Brain microvascular endothelial cell (primary cell): ENCODE results near the gene WDR7.

Source experiments
- DNase-seq: peaks from one replicate; pipeline ENCODE4 v3.0.0-alpha.2; 2020
- H3K27ac ChIP-seq: fragments of 250-450 bp; sonication (Bioruptor Pico); 2 replicates; pipeline ENCODE4 v1.5.1; 2020; ENCODE audit warnings: mild to moderate bottlenecking, moderate library complexity
- H3K27me3 ChIP-seq: fragments of 250-450 bp; sonication (Bioruptor Pico); replicated peaks from 2 replicates; pipeline ENCODE4 v1.5.1; 2020; ENCODE audit warnings: mild to moderate bottlenecking
- H3K36me3 ChIP-seq: fragments of 250-450 bp; sonication (Bioruptor Pico); replicated peaks from 2 replicates; pipeline ENCODE4 v1.5.1; 2020; ENCODE audit warnings: mild to moderate bottlenecking
- H3K4me3 ChIP-seq: 2 replicates; pipeline ENCODE4 v1.5.1; 2011; ENCODE audit warnings: low read depth, mild to moderate bottlenecking, control low read depth, low read length, moderate library complexity
- CTCF ChIP-seq: IDR thresholded peaks from 2 replicates; pipeline ENCODE4 v1.5.1; 2011; ENCODE audit warnings: low read depth, mild to moderate bottlenecking, moderate library complexity, low read length, control low read depth, inconsistent platforms; ENCODE audit errors: missing control alignments
- in situ Hi-C: cut with HindIII; loops from 2 replicates; pipeline ENCODE4 v1.10.0; 2017; ENCODE audit warnings: low sequenced_read_pairs, low pct_ligation_motif_present

WDR7 gene

GRCh38 chr18:57052759-57053158 lies 401.6 kb downstream of the WDR7 start:
- Histone ChIP-seq H3K27me3 (no peaks in the 10 kb centered on the region), H3K36me3 (no peaks in the 10 kb centered on the region), H3K4me3 (no peak overlapping the region), H3K27ac (no peak overlapping the region)
- in situ Hi-C loops: no loop called here
- no peak for TF ChIP-seq CTCF
- DNase-seq: no peak

DNA sequence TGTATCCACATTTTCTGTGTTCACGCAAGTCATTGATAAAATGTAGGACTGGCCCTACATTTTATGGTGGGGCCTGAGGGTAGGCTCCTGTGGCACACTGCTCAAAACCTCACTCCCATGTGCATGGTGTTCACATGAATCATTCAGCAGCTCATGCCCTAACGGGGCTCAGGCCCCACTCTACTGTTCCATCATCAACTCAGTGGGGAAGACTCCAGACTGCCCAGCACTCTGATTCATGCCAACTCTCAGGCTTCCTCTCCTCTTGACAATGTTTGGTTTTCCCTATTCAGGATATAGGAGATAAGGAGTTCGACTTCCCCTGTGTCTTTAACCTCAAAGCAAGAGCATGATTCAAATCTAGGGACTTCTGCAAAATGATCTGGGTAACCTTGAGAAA lies 403.7 kb downstream of the WDR7 start:
- Histone ChIP-seq H3K4me3 (no peak overlapping the region), H3K27ac (no peak overlapping the region), H3K36me3 (no peaks in the 10 kb centered on the region), H3K27me3 (no peaks in the 10 kb centered on the region)
- TF ChIP-seq CTCF: no peak
- in situ Hi-C loops: no loop called here
- DNase-seq: no peak

DNA sequence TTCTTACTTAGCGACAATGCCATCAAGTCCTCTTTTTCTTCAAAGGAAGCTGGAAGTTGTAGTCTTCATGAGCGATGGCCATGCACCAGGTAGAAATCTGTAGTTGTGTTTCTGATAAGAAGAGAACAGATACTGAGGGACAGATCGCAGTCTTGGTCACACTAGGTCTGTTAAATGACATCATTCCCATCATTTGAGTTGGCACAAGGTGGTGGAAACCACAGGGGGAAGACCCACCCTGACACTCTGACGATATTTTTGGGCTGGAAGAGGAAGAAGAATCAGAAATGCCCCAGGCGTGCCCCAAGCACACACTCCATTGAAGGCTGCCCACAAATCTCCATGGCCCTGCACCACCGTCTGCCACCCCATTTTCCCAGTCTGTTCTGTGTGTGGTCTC lies 406.7 kb downstream of the WDR7 start:
- in situ Hi-C loops: no loop called here
- Histone ChIP-seq H3K36me3 (no peaks in the 10 kb centered on the region), H3K27me3 (no peaks in the 10 kb centered on the region), H3K4me3 (no peak overlapping the region), H3K27ac (no peak overlapping the region)
- DNase-seq: no peak
- TF ChIP-seq CTCF: no peak

GRCh38 chr18:57058734-57059133 lies 407.6 kb downstream of the WDR7 start:
- TF ChIP-seq CTCF: no peak
- no peaks in the 10 kb centered on the region for H3K36me3 ChIP-seq
- no peak overlapping the region for H3K4me3 ChIP-seq
- no peaks in the 10 kb centered on the region for H3K27me3 ChIP-seq
- in situ Hi-C loops: no loop called here
- no peak overlapping the region for H3K27ac ChIP-seq
- DNase-seq: no peak

DNA sequence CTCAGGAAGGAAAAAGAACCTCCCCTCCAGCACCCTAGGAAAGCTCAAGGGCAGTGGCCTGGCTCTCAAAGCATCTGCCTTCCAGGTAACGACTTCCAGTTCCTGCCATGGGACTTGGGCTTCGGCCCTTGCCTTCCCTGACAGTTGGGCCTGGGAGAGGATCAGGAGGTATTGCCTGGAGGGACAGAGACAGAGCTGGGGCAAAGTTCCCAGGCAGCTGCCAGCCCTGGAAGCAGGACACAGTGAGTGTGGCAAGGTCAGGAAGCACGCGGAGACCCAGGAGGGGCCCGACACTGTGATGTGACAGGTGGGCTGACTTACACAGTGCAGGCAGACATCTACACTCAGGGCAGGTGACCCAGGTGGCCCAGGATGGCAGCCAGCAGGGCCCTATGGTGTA lies 408.2 kb downstream of the WDR7 start:
- Histone ChIP-seq H3K27ac (no peak overlapping the region), H3K27me3 (no peaks in the 10 kb centered on the region), H3K36me3 (no peaks in the 10 kb centered on the region), H3K4me3 (no peak overlapping the region)
- in situ Hi-C loops: no loop called here
- DNase-seq: no peak
- no peak for TF ChIP-seq CTCF

DNA sequence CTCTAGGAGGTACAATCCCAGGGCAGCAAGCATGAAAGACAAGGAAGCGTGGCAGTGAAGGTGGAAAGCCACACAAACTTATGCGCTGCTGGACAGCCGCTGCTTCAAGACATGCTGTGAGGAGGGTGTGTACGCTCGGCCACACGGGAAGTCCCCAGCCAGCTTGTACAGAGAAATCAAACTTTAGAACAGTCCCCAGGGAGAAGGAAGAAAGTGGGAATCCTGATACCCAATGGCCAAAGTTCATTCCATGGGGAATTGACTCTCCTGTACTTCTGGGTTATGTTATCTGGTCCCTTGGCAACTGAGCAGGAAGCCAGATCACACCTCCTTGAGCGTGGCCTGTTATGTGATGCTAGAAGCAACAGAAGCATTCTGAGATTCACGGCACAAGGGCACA lies 409.7 kb downstream of the WDR7 start:
- in situ Hi-C loops: no loop called here
- TF ChIP-seq CTCF: no peak

More for the DNA sequence above, 409.7 kb downstream of the WDR7 start:
- no peaks in the 10 kb centered on the region for H3K36me3 ChIP-seq
- DNase-seq: no peak
- no peak overlapping the region for H3K4me3 ChIP-seq
- no peaks in the 10 kb centered on the region for H3K27me3 ChIP-seq
- H3K27ac ChIP-seq: no peak overlapping the region
